ENCODE results near the gene RDM1. TPM values are rescaled to one million over a fixed set of nuclear protein-coding genes. Genes with fewer than 3 reads are reported as not detected.
"Not testable (repeated sequence)": the region's sequence is repeated elsewhere in the genome, so short reads cannot be mapped to it uniquely, and the experiment has no call there.

Gene RDM1
- total RNA-seq, 1 donor from 2014 or later, result 5.7 TPM

- Mint-ChIP-seq H3K27me3 (ENCODE audit: low read depth) (no peaks in the 10 kb centered on the region), H3K27ac (ENCODE audit: unreplicated experiment) (no peak within 1 kb of the TSS), H3K9me3 (no peaks in the 10 kb centered on the region), H3K4me1 (no peaks in the 10 kb centered on the region), H3K4me3 (no peak within 1 kb of the TSS), H3K36me3 (ENCODE audit: low read depth) (no peaks in the 10 kb centered on the region)
- DNase-seq (ENCODE audit: low read depth, low spot score), result no peak
- TF ChIP-seq, protein P1, sequence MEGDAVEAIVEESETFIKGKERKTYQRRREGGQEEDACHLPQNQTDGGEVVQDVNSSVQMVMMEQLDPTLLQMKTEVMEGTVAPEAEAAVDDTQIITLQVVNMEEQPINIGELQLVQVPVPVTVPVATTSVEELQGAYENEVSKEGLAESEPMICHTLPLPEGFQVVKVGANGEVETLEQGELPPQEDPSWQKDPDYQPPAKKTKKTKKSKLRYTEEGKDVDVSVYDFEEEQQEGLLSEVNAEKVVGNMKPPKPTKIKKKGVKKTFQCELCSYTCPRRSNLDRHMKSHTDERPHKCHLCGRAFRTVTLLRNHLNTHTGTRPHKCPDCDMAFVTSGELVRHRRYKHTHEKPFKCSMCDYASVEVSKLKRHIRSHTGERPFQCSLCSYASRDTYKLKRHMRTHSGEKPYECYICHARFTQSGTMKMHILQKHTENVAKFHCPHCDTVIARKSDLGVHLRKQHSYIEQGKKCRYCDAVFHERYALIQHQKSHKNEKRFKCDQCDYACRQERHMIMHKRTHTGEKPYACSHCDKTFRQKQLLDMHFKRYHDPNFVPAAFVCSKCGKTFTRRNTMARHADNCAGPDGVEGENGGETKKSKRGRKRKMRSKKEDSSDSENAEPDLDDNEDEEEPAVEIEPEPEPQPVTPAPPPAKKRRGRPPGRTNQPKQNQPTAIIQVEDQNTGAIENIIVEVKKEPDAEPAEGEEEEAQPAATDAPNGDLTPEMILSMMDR (conservative IDR thresholded peaks at IDR 0.05), result no peak
Measured at GRCh38 chr17:35943537-35943936, 13.0 kb upstream of the RDM1 start, which contains the start of gene LYZL6. Gene LYZL6 (minus strand): TSS chr17:35943713. CDS start chr17:35939356, 4,357 bp downstream.

DNA sequence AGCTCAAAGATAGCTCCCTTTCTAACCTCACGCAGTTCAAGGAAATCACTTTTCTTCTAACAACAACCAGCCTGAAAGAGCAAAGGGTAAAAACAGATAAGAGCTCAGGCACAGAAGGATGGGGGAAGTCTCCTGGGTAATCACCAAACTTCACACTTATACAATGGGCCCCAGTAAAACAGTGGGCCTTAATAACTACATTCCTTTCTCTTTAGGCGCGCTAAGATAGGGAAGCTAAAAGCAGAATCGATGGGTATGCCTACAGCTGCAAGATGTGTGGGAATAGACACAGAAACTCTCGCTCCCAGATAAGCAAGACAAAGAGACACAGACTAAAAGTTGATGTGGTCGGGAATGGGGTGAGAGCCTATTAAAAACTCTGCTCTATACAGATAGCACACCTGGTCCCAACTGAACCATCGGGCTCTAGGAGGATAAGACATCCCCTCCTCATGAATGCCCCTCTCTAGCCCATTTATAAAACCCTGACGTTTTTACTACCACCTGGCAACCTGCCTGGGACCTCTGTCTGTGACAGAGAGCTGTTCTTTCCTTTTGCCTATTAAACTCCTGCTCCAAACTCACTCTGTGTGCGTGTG is 12.1 kb upstream of the RDM1 start:
- TF ChIP-seq, protein P1 (conservative IDR thresholded peaks at IDR 0.05), result no peak
- Mint-ChIP-seq H3K4me3 (no peak overlapping the region), H3K27me3 (ENCODE audit: low read depth) (no peaks in the 10 kb centered on the region), H3K36me3 (ENCODE audit: low read depth) (no peaks in the 10 kb centered on the region), H3K27ac (ENCODE audit: unreplicated experiment) (no peak overlapping the region), H3K4me1 (no peaks in the 10 kb centered on the region), H3K9me3 (no peaks in the 10 kb centered on the region)
- DNase-seq (ENCODE audit: low read depth, low spot score), result no peak

DNA sequence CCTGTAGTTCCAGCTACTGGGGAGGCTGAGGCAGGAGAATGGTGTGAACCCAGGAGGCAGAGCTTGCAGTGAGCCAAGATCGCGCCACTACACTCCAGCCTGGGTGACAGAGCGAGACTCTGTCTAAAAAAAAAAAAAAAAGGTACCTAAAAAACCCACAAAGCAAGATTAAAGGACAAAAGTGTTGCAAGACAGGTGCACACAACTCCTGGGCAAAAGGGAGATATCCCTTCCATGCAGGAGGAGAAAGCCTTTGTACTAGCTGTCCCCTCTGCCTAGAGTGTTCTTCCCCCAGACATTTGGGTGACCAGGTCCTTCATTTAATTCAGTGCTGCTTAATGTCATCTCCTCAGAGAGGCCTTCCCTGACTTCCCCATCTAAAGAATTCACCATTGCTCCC is 7.9 kb upstream of the RDM1 start:
- H3K27me3 Mint-ChIP-seq (ENCODE audit: low read depth); H3K27ac Mint-ChIP-seq (ENCODE audit: unreplicated experiment); H3K9me3 Mint-ChIP-seq; H3K4me1 Mint-ChIP-seq; DNase-seq (ENCODE audit: low read depth, low spot score); H3K36me3 Mint-ChIP-seq (ENCODE audit: low read depth); H3K4me3 Mint-ChIP-seq: not testable (repeated sequence)

- H3K9me3 Mint-ChIP-seq, result no peaks in the 10 kb centered on the region
- H3K27me3 Mint-ChIP-seq (ENCODE audit: low read depth), result no peaks in the 10 kb centered on the region
- TF ChIP-seq, protein P1 (conservative IDR thresholded peaks at IDR 0.05), result no peak
- no peaks in the 10 kb centered on the region for H3K36me3 Mint-ChIP-seq (ENCODE audit: low read depth)
- H3K27ac Mint-ChIP-seq (ENCODE audit: unreplicated experiment), result no peak overlapping the region
- H3K4me1 Mint-ChIP-seq, result peaks cover 4% of the 10 kb centered on the region
- no peak overlapping the region for H3K4me3 Mint-ChIP-seq
- DNase-seq (ENCODE audit: low read depth, low spot score), result no peak
Measured at GRCh38 chr17:35936063-35936462, 5.5 kb upstream of the RDM1 start.

DNA sequence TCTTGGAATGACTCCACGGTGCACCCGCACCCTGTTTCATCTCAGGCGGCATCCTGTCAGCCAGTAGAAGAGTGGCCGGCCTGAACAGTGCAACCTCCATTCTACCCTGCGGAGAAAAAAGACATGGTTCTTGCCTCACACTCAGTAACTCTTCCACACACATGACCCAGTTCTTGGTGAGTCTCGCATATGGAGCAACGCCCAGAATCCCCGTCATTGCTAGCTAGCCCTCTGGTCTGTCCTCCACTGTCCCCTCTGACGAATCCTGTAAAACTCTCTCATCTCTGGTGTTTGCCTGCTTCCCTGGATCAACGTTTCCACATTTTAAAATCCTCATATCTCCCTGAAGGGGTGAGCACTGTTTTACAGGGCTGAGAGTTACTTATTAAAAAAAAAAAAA is 4.2 kb upstream of the RDM1 start:
- peaks cover 17% of the 10 kb centered on the region for H3K4me1 Mint-ChIP-seq
- H3K9me3 Mint-ChIP-seq, result no peaks in the 10 kb centered on the region
- no peaks in the 10 kb centered on the region for H3K36me3 Mint-ChIP-seq (ENCODE audit: low read depth)
- DNase-seq (ENCODE audit: low read depth, low spot score), result no peak
- H3K27me3 Mint-ChIP-seq (ENCODE audit: low read depth), result no peaks in the 10 kb centered on the region
- no peak overlapping the region for H3K4me3 Mint-ChIP-seq
- TF ChIP-seq, protein P1 (conservative IDR thresholded peaks at IDR 0.05), result no peak
- H3K27ac Mint-ChIP-seq (ENCODE audit: unreplicated experiment), result no peak overlapping the region

DNA sequence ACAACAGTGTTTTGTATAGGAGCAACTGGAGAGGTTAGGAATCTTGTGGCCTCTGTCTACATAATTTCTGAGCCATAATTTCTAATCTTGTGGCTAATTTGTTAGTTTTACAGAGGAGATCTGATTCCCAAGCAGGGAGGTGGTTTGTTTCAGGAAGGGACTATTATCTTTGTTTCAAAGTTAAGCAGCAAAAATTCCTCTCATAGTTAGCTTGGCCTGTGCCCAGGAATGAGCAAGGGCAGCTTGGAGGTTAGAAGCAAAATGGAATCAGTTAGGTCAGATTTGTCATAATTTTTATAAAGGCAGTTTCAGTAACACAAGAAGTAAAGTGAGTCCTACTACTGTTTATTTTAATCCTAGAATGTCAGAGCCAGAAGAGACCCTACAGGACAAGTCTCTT is 2.0 kb upstream of the RDM1 start:
- TF ChIP-seq, protein P1 (conservative IDR thresholded peaks at IDR 0.05), result no peak
- no peaks in the 10 kb centered on the region for H3K27me3 Mint-ChIP-seq (ENCODE audit: low read depth)
- no peaks in the 10 kb centered on the region for H3K9me3 Mint-ChIP-seq
- H3K4me1 Mint-ChIP-seq, result peaks cover 20% of the 10 kb centered on the region
- H3K27ac Mint-ChIP-seq (ENCODE audit: unreplicated experiment), result no peak overlapping the region
- DNase-seq (ENCODE audit: low read depth, low spot score), result no peak
- H3K4me3 Mint-ChIP-seq, result no peak overlapping the region
- no peaks in the 10 kb centered on the region for H3K36me3 Mint-ChIP-seq (ENCODE audit: low read depth)

Measured in neural crest cell (in vitro differentiated cells).